ENCODE measurements around the gene ATP1A4. TPM values are rescaled to one million over a fixed set of nuclear protein-coding genes. Genes with fewer than 3 reads are reported as not detected.
A peak's percentile ranks its signal among the peaks of the same experiment; 100 is the strongest.

ATP1A4 gene
- total and polyA plus RNA-seq, 2 donors (not counting 1 experiment from before 2014, with no cell fraction given) = not detected

DNA sequence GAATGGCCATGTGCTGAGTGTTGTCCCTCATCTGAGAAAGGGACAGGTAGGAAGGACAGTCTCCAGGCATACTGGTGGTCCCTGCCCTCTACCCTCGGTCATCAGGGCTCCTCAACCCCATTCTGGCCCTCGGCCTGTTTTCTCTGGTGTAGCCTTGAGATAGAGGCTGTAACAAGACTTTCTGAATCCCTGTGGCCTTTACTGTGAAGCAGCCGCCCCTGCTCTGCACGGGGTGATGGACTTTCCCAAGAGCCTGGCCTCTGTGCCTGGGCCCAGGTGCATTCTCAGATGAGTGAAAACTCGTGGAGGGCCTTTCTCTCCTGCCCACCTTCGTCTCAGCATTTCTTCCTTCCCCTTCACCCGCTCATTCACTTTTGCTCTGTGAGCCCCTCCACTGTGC is 36.0 kb downstream of the ATP1A4 start:
- TF ChIP-seq EZH2 (IDR thresholded peaks at IDR 0.05; ENCODE audit: low read length, missing control alignments) (no peak), CTCF (conservative IDR thresholded peaks at IDR 0.05 in 1 of 2, IDR thresholded peaks at IDR 0.05 in 1 of 2; ENCODE audit: low read depth in 1 of 2, low read length in 2 of 2) (no peak)
- Histone ChIP-seq H3K79me2 (ENCODE audit: control insufficient read depth, insufficient read depth, low read length) (no peaks in the 10 kb centered on the region), H2AFZ (ENCODE audit: low read length) (no peak overlapping the region), H3K4me3 (replicated peaks in 1 of 4; ENCODE audit: control extremely low read depth in 1 of 4, insufficient read depth in 1 of 4, low read depth in 3 of 4, low read length in 4 of 4) (no peak overlapping the region), H3K27ac (ENCODE audit: insufficient read depth, low read length) (no peak overlapping the region), H3K4me1 (ENCODE audit: control insufficient read depth, extremely low read depth, insufficient read depth, low read length) (no peaks in the 10 kb centered on the region), H3K4me2 (ENCODE audit: extremely low read depth, insufficient read depth, low read length) (no peak overlapping the region), H3K9ac (ENCODE audit: insufficient read depth, low read length) (no peak overlapping the region), H4K20me1 (ENCODE audit: control insufficient read depth, extremely low read depth, insufficient read depth, low read length) (no peaks in the 10 kb centered on the region), H3K36me3 (ENCODE audit: control insufficient read depth, insufficient read depth, low read length) (no peaks in the 10 kb centered on the region), H3K27me3 (ENCODE audit: control insufficient read depth, insufficient read depth, low read length) (no peaks in the 10 kb centered on the region), H3K9me3 (ENCODE audit: control insufficient read depth, insufficient read depth, low read depth, low read length) (no peaks in the 10 kb centered on the region)
- DNase-seq (ENCODE audit: low read depth in 2 of 2) = no peak

DNA sequence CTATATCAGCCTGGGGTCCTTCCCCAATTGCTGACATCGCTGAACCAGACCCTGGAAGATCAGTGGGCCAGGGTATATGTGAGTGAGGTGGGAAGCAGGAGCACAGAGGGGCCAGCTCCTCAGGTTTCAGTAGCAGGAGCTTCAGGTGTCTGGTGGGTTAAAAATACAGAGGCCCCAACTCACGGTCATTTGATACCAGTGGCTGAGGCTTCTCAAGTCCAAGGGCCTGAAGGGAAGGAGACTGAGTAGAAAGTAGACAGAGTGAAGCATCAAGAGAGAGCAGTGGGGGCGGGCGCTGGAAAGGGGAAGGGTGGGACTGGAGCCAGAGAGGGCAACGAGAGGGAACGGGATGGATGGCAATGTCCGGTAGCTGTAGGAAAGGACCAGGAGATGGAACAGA is 36.9 kb downstream of the ATP1A4 start:
- no peak for TF ChIP-seq CTCF (conservative IDR thresholded peaks at IDR 0.05 in 1 of 2, IDR thresholded peaks at IDR 0.05 in 1 of 2; ENCODE audit: low read depth in 1 of 2, low read length in 2 of 2)
- no peak for TF ChIP-seq EZH2 (IDR thresholded peaks at IDR 0.05; ENCODE audit: low read length, missing control alignments)
- Histone ChIP-seq H3K4me3 (replicated peaks in 1 of 4; ENCODE audit: control extremely low read depth in 1 of 4, insufficient read depth in 1 of 4, low read depth in 3 of 4, low read length in 4 of 4) (no peak overlapping the region), H3K27me3 (ENCODE audit: control insufficient read depth, insufficient read depth, low read length) (no peaks in the 10 kb centered on the region), H3K4me1 (ENCODE audit: control insufficient read depth, extremely low read depth, insufficient read depth, low read length) (no peaks in the 10 kb centered on the region), H3K27ac (ENCODE audit: insufficient read depth, low read length) (no peak overlapping the region), H2AFZ (ENCODE audit: low read length) (no peak overlapping the region), H3K9ac (ENCODE audit: insufficient read depth, low read length) (no peak overlapping the region), H4K20me1 (ENCODE audit: control insufficient read depth, extremely low read depth, insufficient read depth, low read length) (no peaks in the 10 kb centered on the region), H3K79me2 (ENCODE audit: control insufficient read depth, insufficient read depth, low read length) (no peaks in the 10 kb centered on the region), H3K4me2 (ENCODE audit: extremely low read depth, insufficient read depth, low read length) (no peak overlapping the region), H3K9me3 (ENCODE audit: control insufficient read depth, insufficient read depth, low read depth, low read length) (no peaks in the 10 kb centered on the region), H3K36me3 (ENCODE audit: control insufficient read depth, insufficient read depth, low read length) (no peaks in the 10 kb centered on the region)
- no peak for DNase-seq (ENCODE audit: low read depth in 2 of 2)

DNA sequence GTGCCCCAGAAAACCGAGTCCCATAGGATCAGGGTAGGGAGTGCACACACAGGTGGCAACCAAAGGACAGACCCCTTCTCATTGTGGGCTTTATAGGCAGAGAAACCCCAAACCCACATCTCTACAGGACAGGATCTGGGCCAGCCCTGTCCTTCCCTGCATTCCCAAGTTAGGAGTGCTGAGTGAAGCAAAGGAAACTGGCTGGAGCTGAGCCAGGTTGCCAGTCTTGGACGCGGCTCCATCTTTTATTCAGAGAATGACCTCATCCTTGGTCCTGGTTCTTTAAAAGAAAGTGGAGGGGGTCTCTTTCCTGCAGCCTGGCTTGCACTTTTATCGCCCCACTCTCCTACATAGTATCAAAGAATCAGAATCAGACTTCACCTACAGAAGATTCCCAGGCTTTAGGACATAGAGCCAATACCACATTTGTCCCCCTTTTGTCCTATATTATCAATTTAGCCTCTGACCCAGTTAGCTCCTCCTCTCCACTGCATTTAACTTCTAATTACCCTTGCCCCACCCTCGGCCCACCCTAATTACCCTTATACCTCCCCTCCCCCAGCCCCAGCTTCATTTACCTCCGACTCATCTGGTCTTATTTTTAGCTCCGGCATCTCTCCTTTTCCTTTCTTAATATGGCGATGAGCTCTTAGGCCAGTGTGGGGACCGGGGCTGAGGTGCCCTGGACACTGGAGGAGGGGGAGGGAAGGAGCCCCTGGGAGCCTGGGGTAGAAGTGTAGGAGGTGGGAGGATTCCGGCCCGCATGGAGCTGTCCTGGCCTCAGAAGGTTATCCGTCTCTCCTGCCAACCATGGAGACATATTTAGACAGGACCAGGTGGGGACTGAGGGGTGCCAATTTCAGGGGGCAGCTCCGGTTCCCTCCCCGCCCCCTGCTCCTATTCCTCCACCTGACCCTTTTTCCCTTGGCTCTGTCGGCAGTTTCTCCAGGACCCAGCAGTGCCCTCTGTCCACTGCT is 38.5 kb downstream of the ATP1A4 start, which contains the start of gene CASQ1:
Gene CASQ1 (plus strand): TSS at position 927 of the 977 bp plus-strand sequence. CDS start 177 bp downstream, outside the sequence.
- Histone ChIP-seq H3K9ac (ENCODE audit: insufficient read depth, low read length) (no peak within 1 kb of the TSS), H3K79me2 (ENCODE audit: control insufficient read depth, insufficient read depth, low read length) (no peaks in the 10 kb centered on the region), H3K4me2 (ENCODE audit: extremely low read depth, insufficient read depth, low read length) (no peak within 1 kb of the TSS), H3K27me3 (ENCODE audit: control insufficient read depth, insufficient read depth, low read length) (no peaks in the 10 kb centered on the region), H2AFZ (ENCODE audit: low read length) (no peak within 1 kb of the TSS), H3K27ac (ENCODE audit: insufficient read depth, low read length) (no peak within 1 kb of the TSS), H4K20me1 (ENCODE audit: control insufficient read depth, extremely low read depth, insufficient read depth, low read length) (no peaks in the 10 kb centered on the region), H3K4me1 (ENCODE audit: control insufficient read depth, extremely low read depth, insufficient read depth, low read length) (no peaks in the 10 kb centered on the region), H3K36me3 (ENCODE audit: control insufficient read depth, insufficient read depth, low read length) (no peaks in the 10 kb centered on the region), H3K9me3 (ENCODE audit: control insufficient read depth, insufficient read depth, low read depth, low read length) (no peaks in the 10 kb centered on the region), H3K4me3 (replicated peaks in 1 of 4; ENCODE audit: control extremely low read depth in 1 of 4, insufficient read depth in 1 of 4, low read depth in 3 of 4, low read length in 4 of 4) (no peak within 1 kb of the TSS)
- DNase-seq (ENCODE audit: low read depth in 2 of 2) = peak; percentile 38 to 43
- TF ChIP-seq EZH2 (IDR thresholded peaks at IDR 0.05; ENCODE audit: low read length, missing control alignments) = no peak
- TF ChIP-seq CTCF (conservative IDR thresholded peaks at IDR 0.05 in 1 of 2, IDR thresholded peaks at IDR 0.05 in 1 of 2; ENCODE audit: low read depth in 1 of 2, low read length in 2 of 2) = no peak

All from fibroblast of lung (primary cell).